ENCODE measurements around the gene ELFN2.
A peak's percentile ranks its signal among the peaks of the same experiment; 100 is the strongest.

The ELFN2 gene

GRCh38 chr22:37351232-37351631 lies 76.0 kb downstream of the ELFN2 start:
- Histone ChIP-seq H3K4me1 (ENCODE audit: control insufficient read depth, low read length) (no peaks in the 10 kb centered on the region), H4K20me1 (ENCODE audit: control insufficient read depth, insufficient read depth, low read depth, low read length) (no peaks in the 10 kb centered on the region), H3K27me3 (ENCODE audit: control insufficient read depth, low read length) (0 out of 2 replicates have a peak, but pooled peaks cover 3% of the 10 kb centered on the region), H3K4me3 (ENCODE audit: low read length) (no peak overlapping the region), H3K79me2 (ENCODE audit: control insufficient read depth, low read length) (no peaks in the 10 kb centered on the region), H3K27ac (ENCODE audit: low read depth, low read length) (no peak overlapping the region), H3K9me3 (ENCODE audit: control insufficient read depth, insufficient read depth, low read length) (no peaks in the 10 kb centered on the region), H3F3A (ENCODE audit: control insufficient read depth, insufficient read depth) (no peaks in the 10 kb centered on the region), H3K9me2 (replicated peaks; ENCODE audit: control insufficient read depth, low read length) (no peaks in the 10 kb centered on the region), H3K36me3 (ENCODE audit: control insufficient read depth, low read length) (no peaks in the 10 kb centered on the region), H3K4me2 (ENCODE audit: low read length) (no peak overlapping the region)
- TF ChIP-seq CTCF (IDR thresholded peaks at IDR 0.05; ENCODE audit: low read depth, low read length, poor library complexity, severe bottlenecking) (peak; percentile 19), EZH2phosphoT487 (IDR thresholded peaks at IDR 0.05; ENCODE audit: borderline replicate concordance, low read length) (no peak)

- Histone ChIP-seq H3K9me2 (replicated peaks; ENCODE audit: control insufficient read depth, low read length) (no peaks in the 10 kb centered on the region), H3K9me3 (ENCODE audit: control insufficient read depth, insufficient read depth, low read length) (no peaks in the 10 kb centered on the region), H3F3A (ENCODE audit: control insufficient read depth, insufficient read depth) (no peaks in the 10 kb centered on the region), H3K79me2 (ENCODE audit: control insufficient read depth, low read length) (no peaks in the 10 kb centered on the region), H4K20me1 (ENCODE audit: control insufficient read depth, insufficient read depth, low read depth, low read length) (no peaks in the 10 kb centered on the region), H3K27ac (ENCODE audit: low read depth, low read length) (no peak overlapping the region), H3K27me3 (ENCODE audit: control insufficient read depth, low read length) (0 out of 2 replicates have a peak, but pooled peaks cover 3% of the 10 kb centered on the region), H3K4me3 (ENCODE audit: low read length) (no peak overlapping the region), H3K36me3 (ENCODE audit: control insufficient read depth, low read length) (no peaks in the 10 kb centered on the region), H3K4me1 (ENCODE audit: control insufficient read depth, low read length) (no peaks in the 10 kb centered on the region), H3K4me2 (ENCODE audit: low read length) (no peak overlapping the region)
- TF ChIP-seq CTCF (IDR thresholded peaks at IDR 0.05; ENCODE audit: low read depth, low read length, poor library complexity, severe bottlenecking) (no peak), EZH2phosphoT487 (IDR thresholded peaks at IDR 0.05; ENCODE audit: borderline replicate concordance, low read length) (no peak)
Measured at GRCh38 chr22:37349043-37349814, 78.0 kb downstream of the ELFN2 start.

- no peak overlapping the region for H3K4me3 ChIP-seq (ENCODE audit: low read length)
- TF ChIP-seq CTCF (IDR thresholded peaks at IDR 0.05; ENCODE audit: low read depth, low read length, poor library complexity, severe bottlenecking) (no peak), EZH2phosphoT487 (IDR thresholded peaks at IDR 0.05; ENCODE audit: borderline replicate concordance, low read length) (no peak)
- peaks cover 6% of the 10 kb centered on the region for H3K4me1 ChIP-seq (ENCODE audit: control insufficient read depth, low read length)
- H3K27ac ChIP-seq (ENCODE audit: low read depth, low read length), result no peak overlapping the region
- H3K9me3 ChIP-seq (ENCODE audit: control insufficient read depth, insufficient read depth, low read length), result no peaks in the 10 kb centered on the region
- no peak overlapping the region for H3K4me2 ChIP-seq (ENCODE audit: low read length)
- peaks cover 6% of the 10 kb centered on the region for H3K27me3 ChIP-seq (ENCODE audit: control insufficient read depth, low read length)
- H4K20me1 ChIP-seq (ENCODE audit: control insufficient read depth, insufficient read depth, low read depth, low read length), result no peaks in the 10 kb centered on the region
- H3K79me2 ChIP-seq (ENCODE audit: control insufficient read depth, low read length), result no peaks in the 10 kb centered on the region
- H3F3A ChIP-seq (ENCODE audit: control insufficient read depth, insufficient read depth), result no peaks in the 10 kb centered on the region
- H3K9me2 ChIP-seq (replicated peaks; ENCODE audit: control insufficient read depth, low read length), result no peaks in the 10 kb centered on the region
- no peaks in the 10 kb centered on the region for H3K36me3 ChIP-seq (ENCODE audit: control insufficient read depth, low read length)
Measured at GRCh38 chr22:37346505-37346895, 80.8 kb downstream of the ELFN2 start.

All from DOHH2 (cell line).